Measurements from ENCODE around the gene EFCAB7.

EFCAB7 gene

GRCh38 chr1:63607322-63607721, 84.0 kb downstream of the EFCAB7 start:
- no peak for DNase-seq

GRCh38 chr1:63611231-63611630, 87.9 kb downstream of the EFCAB7 start:
- no peak for DNase-seq

GRCh38 chr1:63612564-63612963, 89.2 kb downstream of the EFCAB7 start:
- no peak for DNase-seq

GRCh38 chr1:63612971-63613370, 89.6 kb downstream of the EFCAB7 start:
- no peak for DNase-seq

GRCh38 chr1:63615768-63616420, 92.6 kb downstream of the EFCAB7 start:
- peak; percentile 42 for DNase-seq

GRCh38 chr1:63617450-63617849, 94.1 kb downstream of the EFCAB7 start:
- DNase-seq: no peak

- no peak for DNase-seq
These were observed 94.7 kb downstream of the EFCAB7 start for GRCh38 chr1:63618011-63618410.

GRCh38 chr1:63619558-63619957, 96.2 kb downstream of the EFCAB7 start:
- no peak for DNase-seq

GRCh38 chr1:63620671-63621070, 97.3 kb downstream of the EFCAB7 start:
- no peak for DNase-seq

- no peak for DNase-seq
These were observed 97.8 kb downstream of the EFCAB7 start for GRCh38 chr1:63621075-63621474.

GRCh38 chr1:63621698-63622097, 98.4 kb downstream of the EFCAB7 start:
- DNase-seq: no peak
